Skeletal muscle satellite cell (primary cell): Measurements from ENCODE around the gene MEA1.
A peak's percentile ranks its signal among the peaks of the same experiment; 100 is the strongest.

Experiments used
- H3K27me3 ChIP-seq: 2 replicates; pipeline ENCODE4 v1.7.0; 2013; ENCODE audit warnings: low read length; ENCODE audit not compliant: control insufficient read depth, insufficient read depth
- H3K36me3 ChIP-seq: 2 replicates; pipeline ENCODE4 v1.7.0; 2013; ENCODE audit warnings: mild to moderate bottlenecking, control low read depth, low read length; ENCODE audit not compliant: insufficient read depth
- H3K4me1 ChIP-seq: 2 replicates; pipeline ENCODE4 v1.7.0; 2013; ENCODE audit warnings: low read length; ENCODE audit not compliant: control insufficient read depth, insufficient read depth
- H3K4me2 ChIP-seq: 2 replicates; pipeline ENCODE4 v1.7.0; 2013; ENCODE audit warnings: mild to moderate bottlenecking, low read length
- H3K4me3 ChIP-seq: 2 replicates; pipeline ENCODE4 v1.7.0; 2013; ENCODE audit warnings: low read length
- H3K9ac ChIP-seq: 2 replicates; pipeline ENCODE4 v1.7.0; 2013; ENCODE audit warnings: mild to moderate bottlenecking, low read depth, low read length, moderate library complexity
- H3K9me3 ChIP-seq: replicated peaks from 2 replicates; pipeline ENCODE4 v1.7.0; 2013; ENCODE audit warnings: mild to moderate bottlenecking, control low read depth, low read length

Gene MEA1

GRCh38 chr6:42979523-42980177, 34.1 kb downstream of the MEA1 start:
- H3K36me3 ChIP-seq: no peaks in the 10 kb centered on the region
- no peaks in the 10 kb centered on the region for H3K9me3 ChIP-seq
- peaks cover 21% of the 10 kb centered on the region for H3K4me1 ChIP-seq
- peak overlapping the region; percentile 88 for H3K4me2 ChIP-seq
- H3K27me3 ChIP-seq: no peaks in the 10 kb centered on the region
- peak overlapping the region; percentile 89 for H3K9ac ChIP-seq
- peak overlapping the region; percentile 84 for H3K4me3 ChIP-seq

GRCh38 chr6:42978839-42979522, 34.8 kb downstream of the MEA1 start, which contains the start of gene PEX6:
TSS of gene PEX6 (minus strand) at chr6:42979181. CDS start at chr6:42979150, 31 bp downstream.
- Histone ChIP-seq H3K36me3 (no peaks in the 10 kb centered on the region), H3K4me3 (peak within 1 kb of the TSS; percentile 84)

GRCh38 chr6:42978487-42978838, 35.3 kb downstream of the MEA1 start:
- H3K4me1 ChIP-seq: peaks cover 16% of the 10 kb centered on the region

More at GRCh38 chr6:42978839-42979522, 34.8 kb downstream of the MEA1 start, which contains the start of gene PEX6:
- Histone ChIP-seq H3K4me2 (peak within 1 kb of the TSS; percentile 88), H3K9me3 (no peaks in the 10 kb centered on the region), H3K27me3 (no peaks in the 10 kb centered on the region), H3K4me1 (peaks cover 21% of the 10 kb centered on the region), H3K9ac (peak within 1 kb of the TSS; percentile 89)

GRCh38 chr6:42974919-42975505, 38.7 kb downstream of the MEA1 start:
- Histone ChIP-seq H3K9me3 (no peaks in the 10 kb centered on the region), H3K4me3 (no peak overlapping the region), H3K36me3 (no peaks in the 10 kb centered on the region), H3K4me2 (no peak overlapping the region), H3K4me1 (peaks cover 24% of the 10 kb centered on the region), H3K27me3 (no peaks in the 10 kb centered on the region), H3K9ac (no peak overlapping the region)

More at GRCh38 chr6:42978487-42978838, 35.3 kb downstream of the MEA1 start:
- Histone ChIP-seq H3K4me2 (peak overlapping the region; percentile 88), H3K4me3 (peak overlapping the region; percentile 84), H3K9ac (peak overlapping the region; percentile 89), H3K9me3 (no peaks in the 10 kb centered on the region), H3K27me3 (no peaks in the 10 kb centered on the region), H3K36me3 (no peaks in the 10 kb centered on the region)

- Histone ChIP-seq H3K9ac (no peak overlapping the region), H3K36me3 (no peaks in the 10 kb centered on the region), H3K27me3 (no peaks in the 10 kb centered on the region)
Observed at GRCh38 chr6:42973926-42974325, 39.8 kb downstream of the MEA1 start.

GRCh38 chr6:42971746-42972327, 41.9 kb downstream of the MEA1 start:
- no peak overlapping the region for H3K4me3 ChIP-seq
- H3K9me3 ChIP-seq: no peaks in the 10 kb centered on the region
- no peaks in the 10 kb centered on the region for H3K27me3 ChIP-seq
- H3K4me2 ChIP-seq: no peak overlapping the region
- peaks cover 9% of the 10 kb centered on the region for H3K36me3 ChIP-seq
- H3K4me1 ChIP-seq: peaks cover 11% of the 10 kb centered on the region
- H3K9ac ChIP-seq: no peak overlapping the region

More at GRCh38 chr6:42973926-42974325, 39.8 kb downstream of the MEA1 start:
- H3K4me1 ChIP-seq: peaks cover 18% of the 10 kb centered on the region
- no peak overlapping the region for H3K4me2 ChIP-seq
- no peaks in the 10 kb centered on the region for H3K9me3 ChIP-seq
- H3K4me3 ChIP-seq: no peak overlapping the region

GRCh38 chr6:42970871-42971612, 42.7 kb downstream of the MEA1 start:
- peaks cover 14% of the 10 kb centered on the region for H3K36me3 ChIP-seq
- H3K9me3 ChIP-seq: no peaks in the 10 kb centered on the region
- no peak overlapping the region for H3K9ac ChIP-seq
- peaks cover 9% of the 10 kb centered on the region for H3K4me1 ChIP-seq
- H3K4me2 ChIP-seq: no peak overlapping the region
- H3K27me3 ChIP-seq: no peaks in the 10 kb centered on the region
- no peak overlapping the region for H3K4me3 ChIP-seq

- no peaks in the 10 kb centered on the region for H3K9me3 ChIP-seq
- peaks cover 9% of the 10 kb centered on the region for H3K4me1 ChIP-seq
- H3K27me3 ChIP-seq: no peaks in the 10 kb centered on the region
- peaks cover 22% of the 10 kb centered on the region for H3K36me3 ChIP-seq
- no peak overlapping the region for H3K4me3 ChIP-seq
- no peak overlapping the region for H3K4me2 ChIP-seq
- no peak overlapping the region for H3K9ac ChIP-seq
Observed at GRCh38 chr6:42969934-42970333, 43.8 kb downstream of the MEA1 start.

GRCh38 chr6:42969431-42969830, 44.3 kb downstream of the MEA1 start:
- H3K4me1 ChIP-seq: peaks cover 9% of the 10 kb centered on the region
- H3K27me3 ChIP-seq: no peaks in the 10 kb centered on the region
- H3K9ac ChIP-seq: no peak overlapping the region
- peaks cover 26% of the 10 kb centered on the region for H3K36me3 ChIP-seq
- no peak overlapping the region for H3K4me3 ChIP-seq
- no peaks in the 10 kb centered on the region for H3K9me3 ChIP-seq
- no peak overlapping the region for H3K4me2 ChIP-seq

GRCh38 chr6:42968783-42969182, 45.0 kb downstream of the MEA1 start:
- H3K27me3 ChIP-seq: no peaks in the 10 kb centered on the region
- no peaks in the 10 kb centered on the region for H3K9me3 ChIP-seq
- H3K36me3 ChIP-seq: peaks cover 32% of the 10 kb centered on the region

More at GRCh38 chr6:42968783-42969182, 45.0 kb downstream of the MEA1 start:
- Histone ChIP-seq H3K9ac (no peak overlapping the region), H3K4me2 (no peak overlapping the region), H3K4me3 (no peak overlapping the region), H3K4me1 (peaks cover 9% of the 10 kb centered on the region)
